HCT116 (cell line): ENCODE results near the gene CHEK2.

Experiments
- CEBPB ChIP-seq: IDR thresholded peaks from 2 replicates; pipeline ENCODE4 v1.6.1; 2012; ENCODE audit warnings: low read depth
- EZH2 ChIP-seq: fragments of 200-600 bp; sonication (generic); IDR thresholded peaks from 2 replicates; pipeline ENCODE4 v1.6.1; 2017; ENCODE audit warnings: antibody characterized with exemption, mixed run types
- EZH2phosphoT487 ChIP-seq: fragments of 200-600 bp; IDR thresholded peaks from 2 replicates; pipeline ENCODE4 v1.6.1; 2018; ENCODE audit warnings: antibody characterized with exemption, borderline replicate concordance
- FOSL1 ChIP-seq: IDR thresholded peaks from 2 replicates; pipeline ENCODE4 v1.6.1; 2012; ENCODE audit warnings: low read depth
- POLR2A ChIP-seq: IDR thresholded peaks from 2 replicates; pipeline ENCODE4 v1.7.0; 2011; ENCODE audit warnings: borderline replicate concordance; ENCODE audit not compliant: insufficient read depth, insufficient read length; ENCODE audit errors: extremely low read depth
- POLR2AphosphoS5 ChIP-seq: IDR thresholded peaks from 2 replicates; pipeline ENCODE4 v1.6.1; 2011; ENCODE audit warnings: mild to moderate bottlenecking, low read depth, low read length, moderate library complexity
- RAD21 ChIP-seq: IDR thresholded peaks from 2 replicates; pipeline ENCODE4 v1.6.1; 2012; ENCODE audit warnings: low read depth, mild to moderate bottlenecking
- SP1 ChIP-seq: IDR thresholded peaks from 2 replicates; pipeline ENCODE4 v1.6.1; 2012; ENCODE audit warnings: low read depth
- TCF7L2 ChIP-seq: IDR thresholded peaks from 2 replicates; pipeline ENCODE4 v1.7.0; 2011; ENCODE audit warnings: borderline replicate concordance, inconsistent platforms; ENCODE audit not compliant: insufficient read depth, insufficient read length; ENCODE audit errors: extremely low read depth
- YY1 ChIP-seq: IDR thresholded peaks from 2 replicates; pipeline ENCODE4 v1.6.1; 2011; ENCODE audit warnings: low read length, low read depth, moderate library complexity, mild to moderate bottlenecking; ENCODE audit not compliant: insufficient replicate concordance; ENCODE audit errors: extremely low read depth
- TF ChIP-seq, protein P1 (sequence below): IDR thresholded peaks from 2 replicates; pipeline ENCODE4 v1.6.1; 2012
- TF ChIP-seq, protein P2 (sequence below), 3 experiments: fragments of 200-600 bp in 1 of 3; sonication (generic) in 1 of 3; IDR thresholded peaks in 2 of 3; conservative IDR thresholded peaks in 1 of 3; 2 replicates each; pipeline ENCODE4 v1.5.1; 2012 to 2017; ENCODE audit warnings: low read depth in 2 of 3, low read length in 2 of 3, antibody characterized with exemption in 1 of 3, borderline replicate concordance in 1 of 3, control low read depth in 1 of 3, mild to moderate bottlenecking in 1 of 3, mixed read lengths in 1 of 3, mixed run types in 1 of 3, moderate library complexity in 1 of 3; ENCODE audit not compliant: insufficient read depth in 1 of 3
- TF ChIP-seq, protein P3 (sequence below): IDR thresholded peaks from 2 replicates; pipeline ENCODE4 v1.6.1; 2012; ENCODE audit warnings: low read depth

DNA sequence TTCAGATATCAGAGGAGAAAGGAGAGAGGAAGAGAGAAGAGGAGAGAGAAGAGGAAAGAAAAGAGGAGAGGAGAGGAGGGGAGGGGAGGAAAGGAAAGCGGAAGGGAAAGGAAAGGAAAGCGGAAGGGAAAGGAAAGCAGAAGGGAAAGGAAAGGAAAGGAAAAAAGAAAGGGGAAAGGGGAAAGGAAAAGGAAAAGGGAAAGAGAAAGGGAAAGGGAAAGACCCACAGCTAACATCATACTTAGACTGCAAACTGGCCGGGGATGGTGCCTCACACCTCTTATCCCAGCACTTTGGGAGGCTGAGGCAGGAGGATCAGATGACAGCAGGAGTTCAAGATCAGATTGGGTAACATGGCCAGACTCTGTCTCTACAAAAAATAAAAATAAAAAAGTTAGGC lies 11.4 kb downstream of the CHEK2 start:
- TF ChIP-seq POLR2AphosphoS5 (no peak), FOSL1 (no peak), YY1 (no peak), POLR2A (no peak), EZH2 (no peak), SP1 (no peak), CEBPB (no peak), TCF7L2 (no peak), EZH2phosphoT487 (no peak), RAD21 (no peak)
- TF ChIP-seq, protein P1, sequence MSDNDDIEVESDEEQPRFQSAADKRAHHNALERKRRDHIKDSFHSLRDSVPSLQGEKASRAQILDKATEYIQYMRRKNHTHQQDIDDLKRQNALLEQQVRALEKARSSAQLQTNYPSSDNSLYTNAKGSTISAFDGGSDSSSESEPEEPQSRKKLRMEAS = no peak
- TF ChIP-seq, protein P2, sequence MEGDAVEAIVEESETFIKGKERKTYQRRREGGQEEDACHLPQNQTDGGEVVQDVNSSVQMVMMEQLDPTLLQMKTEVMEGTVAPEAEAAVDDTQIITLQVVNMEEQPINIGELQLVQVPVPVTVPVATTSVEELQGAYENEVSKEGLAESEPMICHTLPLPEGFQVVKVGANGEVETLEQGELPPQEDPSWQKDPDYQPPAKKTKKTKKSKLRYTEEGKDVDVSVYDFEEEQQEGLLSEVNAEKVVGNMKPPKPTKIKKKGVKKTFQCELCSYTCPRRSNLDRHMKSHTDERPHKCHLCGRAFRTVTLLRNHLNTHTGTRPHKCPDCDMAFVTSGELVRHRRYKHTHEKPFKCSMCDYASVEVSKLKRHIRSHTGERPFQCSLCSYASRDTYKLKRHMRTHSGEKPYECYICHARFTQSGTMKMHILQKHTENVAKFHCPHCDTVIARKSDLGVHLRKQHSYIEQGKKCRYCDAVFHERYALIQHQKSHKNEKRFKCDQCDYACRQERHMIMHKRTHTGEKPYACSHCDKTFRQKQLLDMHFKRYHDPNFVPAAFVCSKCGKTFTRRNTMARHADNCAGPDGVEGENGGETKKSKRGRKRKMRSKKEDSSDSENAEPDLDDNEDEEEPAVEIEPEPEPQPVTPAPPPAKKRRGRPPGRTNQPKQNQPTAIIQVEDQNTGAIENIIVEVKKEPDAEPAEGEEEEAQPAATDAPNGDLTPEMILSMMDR (IDR thresholded peaks at IDR 0.05 in 2 of 3, conservative IDR thresholded peaks at IDR 0.05 in 1 of 3; ENCODE audit: borderline replicate concordance in 1 of 3, insufficient read depth in 1 of 3, low read depth in 2 of 3, low read length in 2 of 3) = no peak
- TF ChIP-seq, protein P3, sequence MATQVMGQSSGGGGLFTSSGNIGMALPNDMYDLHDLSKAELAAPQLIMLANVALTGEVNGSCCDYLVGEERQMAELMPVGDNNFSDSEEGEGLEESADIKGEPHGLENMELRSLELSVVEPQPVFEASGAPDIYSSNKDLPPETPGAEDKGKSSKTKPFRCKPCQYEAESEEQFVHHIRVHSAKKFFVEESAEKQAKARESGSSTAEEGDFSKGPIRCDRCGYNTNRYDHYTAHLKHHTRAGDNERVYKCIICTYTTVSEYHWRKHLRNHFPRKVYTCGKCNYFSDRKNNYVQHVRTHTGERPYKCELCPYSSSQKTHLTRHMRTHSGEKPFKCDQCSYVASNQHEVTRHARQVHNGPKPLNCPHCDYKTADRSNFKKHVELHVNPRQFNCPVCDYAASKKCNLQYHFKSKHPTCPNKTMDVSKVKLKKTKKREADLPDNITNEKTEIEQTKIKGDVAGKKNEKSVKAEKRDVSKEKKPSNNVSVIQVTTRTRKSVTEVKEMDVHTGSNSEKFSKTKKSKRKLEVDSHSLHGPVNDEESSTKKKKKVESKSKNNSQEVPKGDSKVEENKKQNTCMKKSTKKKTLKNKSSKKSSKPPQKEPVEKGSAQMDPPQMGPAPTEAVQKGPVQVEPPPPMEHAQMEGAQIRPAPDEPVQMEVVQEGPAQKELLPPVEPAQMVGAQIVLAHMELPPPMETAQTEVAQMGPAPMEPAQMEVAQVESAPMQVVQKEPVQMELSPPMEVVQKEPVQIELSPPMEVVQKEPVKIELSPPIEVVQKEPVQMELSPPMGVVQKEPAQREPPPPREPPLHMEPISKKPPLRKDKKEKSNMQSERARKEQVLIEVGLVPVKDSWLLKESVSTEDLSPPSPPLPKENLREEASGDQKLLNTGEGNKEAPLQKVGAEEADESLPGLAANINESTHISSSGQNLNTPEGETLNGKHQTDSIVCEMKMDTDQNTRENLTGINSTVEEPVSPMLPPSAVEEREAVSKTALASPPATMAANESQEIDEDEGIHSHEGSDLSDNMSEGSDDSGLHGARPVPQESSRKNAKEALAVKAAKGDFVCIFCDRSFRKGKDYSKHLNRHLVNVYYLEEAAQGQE = no peak
